Upper lobe of left lung (tissue), 6 donors: ENCODE results near the gene BCAS1. TPM values are rescaled to one million over a fixed set of nuclear protein-coding genes. Genes with fewer than 3 reads are reported as not detected.

ENCODE experiments used
- ATAC-seq, 2 donors: fragments of 200-7000 bp; cut with Tn5 transposase; one replicate each; pipeline ENCODE4 v1.9.1; 2022; ENCODE audit warnings: mild to moderate bottlenecking in 2 of 2, moderate library complexity in 2 of 2; ENCODE audit not compliant: low FRiP score in 2 of 2
- DNase-seq, 2 donors: peaks; one replicate each; pipeline ENCODE4 v3.0.0-alpha.2; 2019 to 2020
- H3K27ac ChIP-seq, 4 donors: fragments of 200-600 bp; sonication (generic); one replicate each; pipeline ENCODE4 v1.5.1; 2016 to 2019
- H3K27me3 ChIP-seq, 4 donors: fragments of 200-600 bp; sonication (generic); one replicate each; pipeline ENCODE4 v1.5.1; 2017 to 2019
- H3K36me3 ChIP-seq, 4 donors: fragments of 200-600 bp; sonication (generic); one replicate each; pipeline ENCODE4 v1.5.1; 2016 to 2019
- H3K4me1 ChIP-seq, 4 donors: fragments of 200-600 bp; sonication (generic); one replicate each; pipeline ENCODE4 v1.5.1; 2018 to 2019
- H3K4me3 ChIP-seq, 4 donors: fragments of 200-600 bp; sonication (generic); one replicate each; pipeline ENCODE4 v1.5.1; 2017 to 2019; ENCODE audit warnings: mild to moderate bottlenecking in 2 of 4, moderate library complexity in 1 of 4
- H3K9me3 ChIP-seq, 4 donors: fragments of 200-600 bp; sonication (generic); one replicate each; pipeline ENCODE4 v1.5.1; 2018 to 2019
- EP300 ChIP-seq, 4 donors: sonication (generic); formaldehyde crosslinking; IDR thresholded peaks; one replicate each; pipeline ENCODE4 v1.5.1; 2017; ENCODE audit warnings: antibody characterized with exemption in 4 of 4, control low read depth in 2 of 4
- POLR2A ChIP-seq, 4 donors: fragments of 450-650 bp; IDR thresholded peaks; one replicate each; pipeline ENCODE4 v1.5.1; 2016 to 2017; ENCODE audit warnings: antibody characterized with exemption in 4 of 4, mild to moderate bottlenecking in 2 of 4
- POLR2AphosphoS5 ChIP-seq, 2 donors: sonication (generic); formaldehyde crosslinking; IDR thresholded peaks; one replicate each; pipeline ENCODE4 v1.5.1; 2017; ENCODE audit warnings: antibody characterized with exemption in 2 of 2
- WGBS, 2 donors: methylation state at CpG; one replicate each; pipeline ENCODE4 v1.1.5; 2017 to 2018; 5-methylcytosine and 5-hydroxymethylcytosine counted together
- total RNA-seq, 6 donors: library from RNA; depleted of rRNA in 4 of 6; stranded (reverse); fragments of >200 nt in 4 of 6; gene quantifications; one replicate each; pipeline versions ENCODE4 v1.1.0 to v1.2.1, GENCODE V29; 2016 to 2021
- TF ChIP-seq, protein P1 (sequence below), 6 experiments: fragments of 450-650 bp in 4 of 6; fragments of 200-600 bp in 2 of 6; sonication (generic) in 2 of 6; IDR thresholded peaks; one replicate each; pipeline ENCODE4 v1.5.1; 2016 to 2019; ENCODE audit warnings: antibody characterized with exemption in 6 of 6
- donor health status: DM: no; HTN: no; CAD: no; lungs with moderate emphysema.
- donor health status: DM: no; HTN: yes; CAD: no; lungs with severe emphysema.

Gene BCAS1
- total RNA-seq, 6 donors from 2014 or later: 0.74 to 11.2 (median 1.3) TPM

DNA sequence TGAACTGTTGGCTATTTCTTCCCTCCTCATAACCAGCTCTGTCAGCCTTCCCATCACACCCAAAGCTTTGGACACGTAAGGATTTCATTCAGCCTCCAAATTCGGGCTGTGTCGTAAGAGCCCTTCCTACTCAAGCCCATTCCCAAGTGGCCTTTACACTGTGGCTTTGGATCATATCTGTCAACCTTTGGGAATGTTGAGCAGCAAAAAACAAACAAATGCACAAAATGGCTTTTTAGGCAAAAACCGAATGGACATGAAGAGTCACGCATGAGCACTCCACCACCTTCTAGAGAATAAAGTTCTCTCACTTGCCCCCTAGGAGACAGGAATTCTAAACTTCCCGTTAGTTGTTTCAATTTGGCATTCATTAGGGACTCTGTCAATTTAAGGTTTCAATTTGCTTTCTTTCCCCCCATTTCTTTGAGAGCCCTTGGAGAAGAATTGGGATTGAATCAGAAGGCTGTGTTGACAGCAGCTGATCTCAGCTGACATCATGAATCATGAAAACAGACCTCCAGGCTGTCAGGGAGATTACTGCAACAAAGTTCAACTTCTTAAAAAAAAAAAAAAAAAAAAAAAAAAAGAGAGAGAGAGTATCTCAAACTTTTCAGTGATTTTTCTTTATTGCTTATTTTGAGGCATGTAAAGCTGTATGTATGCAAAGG, 110.3 kb downstream of the BCAS1 start:
- H3K9me3 ChIP-seq: no peaks in the 10 kb centered on the region
- no peaks in the 10 kb centered on the region for H3K4me1 ChIP-seq
- TF ChIP-seq EP300 (IDR thresholded peaks at IDR 0.05) (no peak), POLR2A (IDR thresholded peaks at IDR 0.05) (no peak), POLR2AphosphoS5 (IDR thresholded peaks at IDR 0.05) (no peak)
- TF ChIP-seq, protein P1, sequence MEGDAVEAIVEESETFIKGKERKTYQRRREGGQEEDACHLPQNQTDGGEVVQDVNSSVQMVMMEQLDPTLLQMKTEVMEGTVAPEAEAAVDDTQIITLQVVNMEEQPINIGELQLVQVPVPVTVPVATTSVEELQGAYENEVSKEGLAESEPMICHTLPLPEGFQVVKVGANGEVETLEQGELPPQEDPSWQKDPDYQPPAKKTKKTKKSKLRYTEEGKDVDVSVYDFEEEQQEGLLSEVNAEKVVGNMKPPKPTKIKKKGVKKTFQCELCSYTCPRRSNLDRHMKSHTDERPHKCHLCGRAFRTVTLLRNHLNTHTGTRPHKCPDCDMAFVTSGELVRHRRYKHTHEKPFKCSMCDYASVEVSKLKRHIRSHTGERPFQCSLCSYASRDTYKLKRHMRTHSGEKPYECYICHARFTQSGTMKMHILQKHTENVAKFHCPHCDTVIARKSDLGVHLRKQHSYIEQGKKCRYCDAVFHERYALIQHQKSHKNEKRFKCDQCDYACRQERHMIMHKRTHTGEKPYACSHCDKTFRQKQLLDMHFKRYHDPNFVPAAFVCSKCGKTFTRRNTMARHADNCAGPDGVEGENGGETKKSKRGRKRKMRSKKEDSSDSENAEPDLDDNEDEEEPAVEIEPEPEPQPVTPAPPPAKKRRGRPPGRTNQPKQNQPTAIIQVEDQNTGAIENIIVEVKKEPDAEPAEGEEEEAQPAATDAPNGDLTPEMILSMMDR (IDR thresholded peaks at IDR 0.05): no peak
- no peak overlapping the region for H3K4me3 ChIP-seq
- DNase-seq (no peak), ATAC-seq (peak in 1 of 2 donors; percentile 61)
- 61 to 67% methylated on average over 6 of the region's 6 CpGs for WGBS, 2 donors
- no peaks in the 10 kb centered on the region for H3K27me3 ChIP-seq
- H3K36me3 ChIP-seq: no peaks in the 10 kb centered on the region
- H3K27ac ChIP-seq: no peak overlapping the region

DNA sequence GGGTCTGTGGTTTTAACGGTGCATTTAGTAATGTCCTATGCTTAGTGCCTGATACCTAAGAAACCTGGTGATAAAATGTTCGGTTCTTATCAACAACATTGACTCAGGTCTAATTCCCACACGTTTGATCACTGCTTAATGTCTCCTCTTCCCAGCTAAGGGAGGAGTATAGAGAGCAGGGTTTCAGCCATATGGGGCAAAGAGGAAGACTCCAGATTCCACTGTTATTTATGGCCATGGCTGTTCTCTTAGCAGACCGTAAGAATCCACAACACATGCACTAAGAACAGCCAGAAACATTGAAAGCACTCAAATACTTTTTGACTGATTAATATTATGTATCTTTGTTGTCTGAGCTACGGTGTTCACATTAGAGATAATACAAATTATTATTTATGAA, 112.1 kb downstream of the BCAS1 start:
- no peaks in the 10 kb centered on the region for H3K27me3 ChIP-seq
- no peak for ATAC-seq
- 85 to 88% methylated on average over 5 of the region's 5 CpGs for WGBS, 2 donors
- DNase-seq: no peak
- TF ChIP-seq EP300 (IDR thresholded peaks at IDR 0.05) (no peak), POLR2A (IDR thresholded peaks at IDR 0.05) (no peak), POLR2AphosphoS5 (IDR thresholded peaks at IDR 0.05) (no peak)
- TF ChIP-seq, protein P1 (IDR thresholded peaks at IDR 0.05): no peak
- H3K27ac ChIP-seq: no peak overlapping the region
- no peaks in the 10 kb centered on the region for H3K9me3 ChIP-seq
- no peak overlapping the region for H3K4me3 ChIP-seq
- H3K4me1 ChIP-seq: no peaks in the 10 kb centered on the region
- no peaks in the 10 kb centered on the region for H3K36me3 ChIP-seq

DNA sequence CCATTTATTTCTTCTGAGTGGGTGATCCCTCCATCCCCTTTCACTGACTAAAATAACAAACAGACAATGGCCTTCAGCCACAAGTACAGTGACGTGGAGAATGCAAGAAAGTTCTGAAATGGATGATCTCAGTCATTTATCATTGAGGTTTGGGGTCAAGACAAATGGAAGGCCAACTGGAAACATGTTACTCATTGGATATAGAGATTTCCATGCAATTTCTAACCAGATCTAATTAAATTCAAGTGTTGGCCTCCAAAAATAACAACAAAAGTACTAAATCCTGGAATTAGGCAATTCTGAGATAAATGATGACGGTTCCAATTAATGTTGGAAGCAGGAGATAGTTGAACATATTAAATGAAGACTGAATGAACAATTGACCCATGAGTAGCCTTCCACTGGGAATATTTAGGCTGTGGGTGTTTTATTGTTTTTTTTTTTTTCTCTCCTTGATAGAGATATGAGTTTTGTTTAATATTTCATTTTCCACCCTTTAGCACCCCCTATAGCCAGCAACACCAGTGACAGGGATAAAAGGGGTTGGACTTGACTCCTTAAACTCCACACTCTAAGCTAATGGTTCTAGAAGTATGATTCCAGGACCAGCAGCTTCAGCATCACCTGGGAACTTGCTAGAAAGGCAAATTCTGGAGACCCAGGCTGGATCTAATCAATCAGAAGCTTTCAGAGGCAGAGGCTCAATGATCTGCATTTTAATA, 112.8 kb downstream of the BCAS1 start:
- peak in 1 of 2 donors; percentile 34 for ATAC-seq
- WGBS, 2 donors: 69 to 74% methylated on average over 2 of the region's 2 CpGs
- Histone ChIP-seq H3K36me3 (no peaks in the 10 kb centered on the region), H3K27me3 (no peaks in the 10 kb centered on the region), H3K27ac (no peak overlapping the region), H3K9me3 (no peaks in the 10 kb centered on the region), H3K4me1 (no peaks in the 10 kb centered on the region), H3K4me3 (no peak overlapping the region)
- TF ChIP-seq, protein P1 (IDR thresholded peaks at IDR 0.05): no peak
- DNase-seq: no peak

DNA sequence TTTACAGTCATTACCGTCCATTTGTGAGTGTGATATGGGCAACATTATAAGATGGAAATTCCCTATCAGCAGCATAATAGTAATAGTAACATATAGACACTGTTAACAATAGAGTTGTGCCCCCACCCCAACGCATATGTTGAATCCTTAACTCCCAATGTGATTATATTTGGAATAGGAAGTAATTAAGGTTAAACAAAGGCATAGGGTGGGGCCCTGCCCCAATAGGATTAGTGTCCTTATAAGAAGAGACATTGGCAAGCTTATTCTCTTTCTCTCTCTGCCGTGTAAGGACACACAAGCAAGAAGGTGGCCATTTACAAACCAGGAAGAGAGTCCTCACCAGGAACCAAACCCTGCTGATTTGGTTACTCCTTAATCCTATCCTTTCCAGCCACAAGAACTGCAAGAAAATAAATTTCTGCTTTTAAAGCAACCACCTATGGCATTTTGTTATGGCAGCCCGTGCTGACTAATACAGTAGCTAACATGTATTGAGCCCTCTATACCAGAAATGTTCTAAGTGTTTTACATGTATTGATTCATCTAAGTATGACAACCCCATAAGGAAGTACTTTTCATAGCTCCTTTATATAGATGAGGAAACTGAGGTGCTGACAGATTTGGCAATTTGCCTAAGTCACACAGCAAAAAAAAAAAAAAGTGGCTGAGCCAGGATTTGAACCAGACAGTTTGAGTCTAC, 114.2 kb downstream of the BCAS1 start:
- Histone ChIP-seq H3K4me3 (no peak overlapping the region), H3K27ac (no peak overlapping the region), H3K9me3 (no peaks in the 10 kb centered on the region), H3K27me3 (no peaks in the 10 kb centered on the region), H3K36me3 (no peaks in the 10 kb centered on the region), H3K4me1 (no peaks in the 10 kb centered on the region)
- 78 to 85% methylated on average over 4 of the region's 4 CpGs for WGBS, 2 donors
- DNase-seq (no peak), ATAC-seq (no peak)
- TF ChIP-seq POLR2A (IDR thresholded peaks at IDR 0.05) (no peak), EP300 (IDR thresholded peaks at IDR 0.05) (no peak), POLR2AphosphoS5 (IDR thresholded peaks at IDR 0.05) (no peak)
- TF ChIP-seq, protein P1 (IDR thresholded peaks at IDR 0.05): no peak
